Upper lobe of right lung (tissue), 1 donor: ENCODE data around the gene ASTN2. TPM values are rescaled to one million over a fixed set of nuclear protein-coding genes. Genes with fewer than 3 reads are reported as not detected.

Source experiments
- ATAC-seq: fragments of 200-7000 bp; cut with Tn5 transposase; one replicate; pipeline ENCODE4 v1.9.1; 2020; ENCODE audit warnings: mild to moderate bottlenecking, moderate library complexity
- DNase-seq: peaks from one replicate; pipeline ENCODE4 v3.0.0-alpha.2; 2020
- H3K27ac ChIP-seq: fragments of 200-600 bp; one replicate; pipeline ENCODE4 v1.8.0; 2022
- H3K27me3 ChIP-seq: fragments of 200-600 bp; one replicate; pipeline ENCODE4 v1.8.0; 2022; ENCODE audit warnings: mild to moderate bottlenecking
- H3K36me3 ChIP-seq: fragments of 200-600 bp; one replicate; pipeline ENCODE4 v1.8.0; 2022
- H3K4me1 ChIP-seq: fragments of 200-600 bp; one replicate; pipeline ENCODE4 v1.8.0; 2022
- H3K4me3 ChIP-seq: fragments of 200-600 bp; one replicate; pipeline ENCODE4 v1.8.0; 2022; ENCODE audit warnings: mild to moderate bottlenecking
- H3K9me3 ChIP-seq: fragments of 200-600 bp; one replicate; pipeline ENCODE4 v1.8.0; 2022
- intact Hi-C: fragments of 100-400 bp; cut with DNase I; formaldehyde crosslinking; loops from one replicate; pipeline ENCODE4 v1.11.0; 2022
- total RNA-seq: library from RNA; stranded (reverse); fragmentation: NEBNext Ultra II Directional; extraction: Animal tissue kit (Norgen Biotek cat#: 25700); gene quantifications from one replicate; pipeline ENCODE4 v1.2.1, GENCODE V29; 2021
- TF ChIP-seq, protein P1 (sequence below): fragments of 200-600 bp; IDR thresholded peaks from one replicate; pipeline ENCODE4 v1.8.0; 2022; ENCODE audit warnings: antibody characterized with exemption
- donor health status: DM: no; HTN: yes; CAD: no; lungs with severe emphysema.

ASTN2 gene
- total RNA-seq, 1 donor from 2014 or later = 3.8 TPM

- H3K9me3 ChIP-seq = no peaks in the 10 kb centered on the region
- DNase-seq = no peak
- no peaks in the 10 kb centered on the region for H3K36me3 ChIP-seq
- no peak overlapping the region for H3K27ac ChIP-seq
- H3K27me3 ChIP-seq = no peaks in the 10 kb centered on the region
- intact Hi-C loops = no loop called here
- no peak for ATAC-seq
- H3K4me3 ChIP-seq = no peak overlapping the region
- TF ChIP-seq, protein P1, sequence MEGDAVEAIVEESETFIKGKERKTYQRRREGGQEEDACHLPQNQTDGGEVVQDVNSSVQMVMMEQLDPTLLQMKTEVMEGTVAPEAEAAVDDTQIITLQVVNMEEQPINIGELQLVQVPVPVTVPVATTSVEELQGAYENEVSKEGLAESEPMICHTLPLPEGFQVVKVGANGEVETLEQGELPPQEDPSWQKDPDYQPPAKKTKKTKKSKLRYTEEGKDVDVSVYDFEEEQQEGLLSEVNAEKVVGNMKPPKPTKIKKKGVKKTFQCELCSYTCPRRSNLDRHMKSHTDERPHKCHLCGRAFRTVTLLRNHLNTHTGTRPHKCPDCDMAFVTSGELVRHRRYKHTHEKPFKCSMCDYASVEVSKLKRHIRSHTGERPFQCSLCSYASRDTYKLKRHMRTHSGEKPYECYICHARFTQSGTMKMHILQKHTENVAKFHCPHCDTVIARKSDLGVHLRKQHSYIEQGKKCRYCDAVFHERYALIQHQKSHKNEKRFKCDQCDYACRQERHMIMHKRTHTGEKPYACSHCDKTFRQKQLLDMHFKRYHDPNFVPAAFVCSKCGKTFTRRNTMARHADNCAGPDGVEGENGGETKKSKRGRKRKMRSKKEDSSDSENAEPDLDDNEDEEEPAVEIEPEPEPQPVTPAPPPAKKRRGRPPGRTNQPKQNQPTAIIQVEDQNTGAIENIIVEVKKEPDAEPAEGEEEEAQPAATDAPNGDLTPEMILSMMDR = no peak
- no peaks in the 10 kb centered on the region for H3K4me1 ChIP-seq
These were observed 657.8 kb downstream of the ASTN2 start for GRCh38 chr9:116757030-116757429.

- H3K4me3 ChIP-seq = no peak overlapping the region
- DNase-seq = no peak
- no peak overlapping the region for H3K27ac ChIP-seq
- ATAC-seq = no peak
- H3K27me3 ChIP-seq = no peaks in the 10 kb centered on the region
- no peaks in the 10 kb centered on the region for H3K36me3 ChIP-seq
- no peaks in the 10 kb centered on the region for H3K4me1 ChIP-seq
- TF ChIP-seq, protein P1 = no peak
- no peaks in the 10 kb centered on the region for H3K9me3 ChIP-seq
- intact Hi-C loops = no loop called here
These were observed 661.5 kb downstream of the ASTN2 start for GRCh38 chr9:116753389-116753788.

GRCh38 chr9:116750510-116750909 lies 664.3 kb downstream of the ASTN2 start:
- no peak overlapping the region for H3K27ac ChIP-seq
- H3K27me3 ChIP-seq = no peaks in the 10 kb centered on the region
- ATAC-seq (no peak), DNase-seq (no peak)
- TF ChIP-seq, protein P1 = no peak
- H3K36me3 ChIP-seq = no peaks in the 10 kb centered on the region
- no peak overlapping the region for H3K4me3 ChIP-seq
- intact Hi-C loops = no loop called here
- H3K9me3 ChIP-seq = no peaks in the 10 kb centered on the region
- H3K4me1 ChIP-seq = no peaks in the 10 kb centered on the region

GRCh38 chr9:116749772-116750171 lies 665.1 kb downstream of the ASTN2 start:
- no peaks in the 10 kb centered on the region for H3K4me1 ChIP-seq
- intact Hi-C loops = no loop called here
- no peaks in the 10 kb centered on the region for H3K27me3 ChIP-seq
- ATAC-seq (no peak), DNase-seq (no peak)
- H3K36me3 ChIP-seq = no peaks in the 10 kb centered on the region
- H3K4me3 ChIP-seq = no peak overlapping the region
- H3K9me3 ChIP-seq = no peaks in the 10 kb centered on the region
- H3K27ac ChIP-seq = no peak overlapping the region
- TF ChIP-seq, protein P1 = no peak

GRCh38 chr9:116749176-116749575 lies 665.7 kb downstream of the ASTN2 start:
- H3K27ac ChIP-seq = no peak overlapping the region
- intact Hi-C loops = no loop called here
- DNase-seq (no peak), ATAC-seq (no peak)
- H3K36me3 ChIP-seq = no peaks in the 10 kb centered on the region
- H3K27me3 ChIP-seq = no peaks in the 10 kb centered on the region
- no peaks in the 10 kb centered on the region for H3K9me3 ChIP-seq
- H3K4me1 ChIP-seq = no peaks in the 10 kb centered on the region
- no peak overlapping the region for H3K4me3 ChIP-seq
- TF ChIP-seq, protein P1 = no peak

GRCh38 chr9:116741742-116742141 lies 673.1 kb downstream of the ASTN2 start:
- DNase-seq (no peak), ATAC-seq (no peak)
- Histone ChIP-seq H3K36me3 (no peaks in the 10 kb centered on the region), H3K4me1 (no peaks in the 10 kb centered on the region), H3K4me3 (no peak overlapping the region), H3K9me3 (no peaks in the 10 kb centered on the region), H3K27ac (no peak overlapping the region), H3K27me3 (no peaks in the 10 kb centered on the region)
- intact Hi-C loops = no loop called here
- TF ChIP-seq, protein P1 = no peak
